ENCODE results near the gene ELAVL3.

Gene ELAVL3

DNA sequence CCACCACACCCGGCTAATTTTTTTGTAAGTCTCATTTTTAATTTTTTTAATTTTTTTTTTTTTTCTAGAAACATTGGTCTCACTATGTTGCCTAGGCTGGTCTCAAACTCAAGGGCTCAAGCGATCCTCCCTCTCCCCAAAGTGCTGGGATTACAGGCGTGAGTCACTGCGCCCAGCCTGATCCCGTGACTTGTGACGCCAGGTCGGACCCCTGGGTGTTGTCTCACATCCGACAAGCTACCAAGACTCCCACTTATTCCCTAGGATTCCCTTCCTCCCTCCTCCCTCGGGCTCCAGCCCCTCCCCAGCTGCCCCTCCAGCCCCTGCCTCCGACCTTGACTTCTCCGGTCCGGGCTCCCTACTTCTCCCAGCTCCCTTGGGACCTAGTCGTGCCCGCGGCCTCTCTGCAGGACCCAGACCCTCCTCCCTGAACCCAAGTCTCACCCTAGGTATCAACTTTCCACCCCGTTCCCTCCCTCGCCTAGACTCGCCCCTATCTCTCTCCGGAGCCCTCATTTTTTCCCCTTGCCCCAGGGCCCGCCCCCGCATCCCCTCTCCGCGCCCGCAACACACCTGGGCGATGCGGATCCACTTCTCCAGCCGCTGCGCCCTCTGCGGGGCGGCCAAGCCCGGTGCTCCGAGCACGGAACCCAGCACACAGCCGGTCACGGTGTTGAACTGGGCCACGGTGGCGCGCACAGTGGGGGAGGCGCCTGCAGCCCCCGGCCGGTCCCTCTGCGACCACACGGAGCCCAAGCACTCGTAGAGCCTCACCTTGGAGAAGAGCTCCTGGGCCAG, 74.8 kb downstream of the ELAVL3 start:
- DNase-seq = no peak

DNA sequence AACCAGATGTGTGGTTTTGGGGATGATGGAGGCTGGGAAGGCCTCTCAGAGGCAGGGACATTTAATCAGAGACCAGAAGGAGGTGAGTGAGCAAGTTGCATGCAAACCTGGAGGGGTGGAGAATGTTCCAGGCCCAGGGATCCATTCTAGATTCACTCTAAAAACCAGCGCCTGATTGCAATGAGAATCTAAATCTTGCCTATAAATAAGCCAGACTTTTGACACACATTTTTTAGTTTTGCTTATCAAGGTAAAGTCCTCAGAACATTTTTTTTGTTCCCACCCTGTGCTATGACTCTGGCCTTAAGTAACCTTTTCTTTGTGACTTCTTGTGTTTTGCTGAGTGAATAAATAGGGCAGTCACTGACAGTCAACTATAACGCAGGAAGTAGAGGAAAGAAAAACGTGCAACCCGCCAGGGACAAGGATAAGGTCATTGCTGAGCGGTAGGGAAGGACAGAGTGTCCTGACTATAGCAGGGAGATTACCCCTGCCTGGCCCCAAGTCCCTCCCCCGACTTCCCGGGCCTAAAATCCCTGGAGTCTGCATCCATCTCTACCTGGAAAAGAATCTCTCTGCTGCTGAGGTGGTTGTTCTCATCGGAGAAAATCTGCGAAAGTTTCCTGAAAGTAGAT, 76.1 kb downstream of the ELAVL3 start:
- DNase-seq = no peak

DNA sequence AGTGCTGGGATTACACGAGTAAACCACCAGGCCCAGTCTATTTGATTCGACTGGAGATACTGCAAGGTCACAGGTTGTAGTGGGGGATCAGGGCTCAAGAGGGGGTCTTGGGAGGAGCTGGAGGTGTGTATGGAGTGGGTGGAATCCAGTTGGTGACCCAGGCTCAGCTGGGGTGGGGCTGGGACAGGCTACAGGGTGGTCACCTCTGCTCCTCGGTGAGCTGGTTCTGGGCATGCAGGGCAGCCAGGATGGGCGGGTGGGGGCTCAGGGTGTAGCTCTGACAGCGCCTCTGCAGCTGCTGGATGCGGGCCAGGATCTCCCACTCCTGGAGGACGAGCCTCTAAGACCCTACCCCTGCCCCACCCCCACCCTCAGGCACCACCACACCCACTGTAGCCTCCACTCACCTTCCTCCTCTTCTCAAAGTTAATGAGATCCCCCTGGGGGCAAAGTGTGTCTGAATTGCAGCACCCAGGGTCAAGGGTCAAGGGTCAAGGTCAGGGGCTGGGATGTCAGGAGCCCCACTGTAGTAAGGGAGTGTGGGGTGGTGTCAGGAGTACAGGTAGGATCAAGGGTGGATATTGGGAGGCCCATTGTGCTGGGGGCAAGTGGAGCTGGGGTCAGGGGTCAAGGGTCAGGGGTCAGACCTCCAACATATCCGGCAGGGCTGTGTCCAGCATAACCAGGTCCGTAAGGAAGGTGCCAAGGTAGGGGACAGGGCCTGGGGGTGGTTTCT, 78.9 kb downstream of the ELAVL3 start:
- no peak for DNase-seq

Measured in NCI-H510A treated with DMSO at 0.1 percent for 48 hours (cell line).